ENCODE results near the gene TMSB4X.
"Not testable (repeated sequence)": the region's sequence is repeated elsewhere in the genome, so short reads cannot be mapped to it uniquely, and the experiment has no call there.

The TMSB4X gene

DNA sequence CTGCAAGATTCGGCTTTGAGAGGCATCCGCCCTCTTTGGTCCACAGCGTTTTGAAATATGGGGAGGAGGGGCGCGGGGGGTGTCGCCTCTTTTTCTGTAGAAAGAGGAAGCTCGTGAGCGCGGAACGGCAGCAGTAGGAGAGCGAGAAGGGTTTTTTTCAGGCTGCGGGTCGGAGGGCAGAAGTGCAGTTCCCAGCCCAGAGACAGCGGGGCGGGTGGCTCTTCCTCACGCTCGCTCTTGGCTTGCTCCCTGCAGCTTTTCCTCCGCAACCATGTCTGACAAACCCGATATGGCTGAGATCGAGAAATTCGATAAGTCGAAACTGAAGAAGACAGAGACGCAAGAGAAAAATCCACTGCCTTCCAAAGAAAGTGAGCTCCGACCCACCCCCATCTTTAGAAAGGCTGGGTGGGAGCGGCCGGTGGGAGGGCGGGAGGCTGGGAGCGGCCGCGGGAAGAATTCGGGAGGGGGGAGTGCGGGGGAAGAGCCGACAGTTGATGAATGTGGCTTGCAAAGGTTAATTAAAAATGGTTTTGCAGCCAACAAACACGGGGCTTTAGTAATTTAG is 1.2 kb downstream of the TMSB4X start:
- no peak for DNase-seq (ENCODE audit: low read depth in 3 of 3, low spot score in 1 of 3)

DNA sequence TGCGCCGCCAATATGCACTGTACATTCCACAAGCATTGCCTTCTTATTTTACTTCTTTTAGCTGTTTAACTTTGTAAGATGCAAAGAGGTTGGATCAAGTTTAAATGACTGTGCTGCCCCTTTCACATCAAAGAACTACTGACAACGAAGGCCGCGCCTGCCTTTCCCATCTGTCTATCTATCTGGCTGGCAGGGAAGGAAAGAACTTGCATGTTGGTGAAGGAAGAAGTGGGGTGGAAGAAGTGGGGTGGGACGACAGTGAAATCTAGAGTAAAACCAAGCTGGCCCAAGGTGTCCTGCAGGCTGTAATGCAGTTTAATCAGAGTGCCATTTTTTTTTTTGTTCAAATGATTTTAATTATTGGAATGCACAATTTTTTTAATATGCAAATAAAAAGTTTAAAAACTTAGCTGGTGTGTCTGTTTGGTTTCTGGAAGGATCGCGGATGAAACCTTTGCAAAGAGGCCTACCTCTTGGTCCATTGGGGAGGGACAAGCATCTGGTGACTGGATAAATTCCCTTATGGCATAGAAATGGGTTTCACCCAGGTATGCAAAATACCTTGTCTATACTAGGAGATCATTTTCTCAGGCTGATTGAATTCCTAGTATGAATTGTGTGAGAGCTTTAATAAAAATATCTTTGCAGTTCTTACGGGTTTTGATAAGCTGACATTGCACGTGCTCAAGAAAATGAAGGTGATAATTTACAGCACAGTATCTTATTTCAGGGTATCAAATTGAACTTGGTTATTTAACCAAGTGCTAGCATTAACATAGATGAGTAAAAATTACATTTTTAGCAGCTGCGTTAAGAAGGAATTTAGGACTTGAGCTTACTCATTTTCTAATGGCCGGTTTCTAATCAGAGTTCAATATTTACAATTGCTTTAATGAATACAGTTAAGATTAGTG is 2.2 kb downstream of the TMSB4X start:
- not testable (repeated sequence) for DNase-seq (ENCODE audit: low read depth in 3 of 3, low spot score in 1 of 3)

DNA sequence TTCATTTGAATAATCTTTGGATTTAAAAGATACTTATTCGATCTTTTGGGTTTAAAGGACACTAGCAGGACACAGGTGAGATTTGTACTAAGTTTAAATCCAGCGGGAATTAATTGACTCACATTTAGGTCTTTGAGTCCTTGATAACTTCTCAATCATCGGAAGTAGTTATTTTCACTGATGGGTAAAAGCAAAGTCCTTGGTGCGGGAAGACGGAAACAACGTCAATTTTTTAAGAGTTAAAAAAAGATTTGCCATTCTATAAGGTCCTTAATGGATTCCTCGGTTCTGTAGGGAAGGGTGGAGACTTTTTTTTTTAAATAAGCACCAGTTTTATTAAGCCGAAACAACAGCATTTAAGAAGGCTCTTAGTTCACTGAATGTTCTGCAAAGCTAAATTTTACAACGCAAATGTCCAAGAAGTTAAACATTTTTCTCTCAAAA is 2.9 kb downstream of the TMSB4X start:
- DNase-seq (ENCODE audit: low read depth in 3 of 3, low spot score in 1 of 3): no peak

DNA sequence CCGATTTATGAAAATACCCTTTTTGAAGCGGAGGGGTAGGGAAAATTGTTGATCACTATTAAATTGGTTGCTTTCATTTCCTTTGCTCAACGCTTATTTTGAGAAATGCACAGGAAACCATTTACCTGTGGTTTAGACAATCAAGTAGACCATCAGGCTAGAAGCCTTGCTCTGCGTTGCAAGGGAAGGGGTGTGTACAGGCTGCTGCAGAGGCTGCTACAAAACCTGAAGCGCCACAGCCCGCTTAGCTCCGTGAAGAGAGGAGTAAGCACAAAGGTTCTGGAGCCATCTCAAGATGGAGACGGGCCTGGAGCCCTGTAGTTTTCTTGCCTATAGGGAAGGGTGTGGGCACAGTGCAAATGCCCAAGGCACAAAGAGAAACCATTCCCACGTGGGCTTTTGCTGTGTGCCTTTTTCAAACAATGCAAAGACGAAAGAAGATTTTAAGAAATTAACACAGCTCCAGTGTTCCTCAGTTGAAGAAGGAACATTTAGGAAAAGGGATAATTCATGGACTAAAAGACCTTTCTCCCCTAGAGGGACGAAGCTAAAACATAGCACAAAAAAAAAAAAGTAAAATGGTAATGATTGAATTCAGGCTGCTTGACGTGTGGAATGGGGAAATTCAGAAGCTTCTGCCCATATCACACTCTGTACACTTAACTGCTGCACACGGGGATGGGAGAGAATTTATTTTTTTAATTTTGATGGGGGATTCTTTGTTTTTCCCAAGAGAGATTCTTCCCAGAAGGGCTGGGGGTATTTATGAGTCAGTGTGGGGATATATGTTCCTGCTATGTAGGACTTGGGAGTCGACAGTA is 3.5 kb downstream of the TMSB4X start:
- DNase-seq (ENCODE audit: low read depth in 3 of 3, low spot score in 1 of 3): peak in 2 of 3 donors; percentile 63 to 64

DNA sequence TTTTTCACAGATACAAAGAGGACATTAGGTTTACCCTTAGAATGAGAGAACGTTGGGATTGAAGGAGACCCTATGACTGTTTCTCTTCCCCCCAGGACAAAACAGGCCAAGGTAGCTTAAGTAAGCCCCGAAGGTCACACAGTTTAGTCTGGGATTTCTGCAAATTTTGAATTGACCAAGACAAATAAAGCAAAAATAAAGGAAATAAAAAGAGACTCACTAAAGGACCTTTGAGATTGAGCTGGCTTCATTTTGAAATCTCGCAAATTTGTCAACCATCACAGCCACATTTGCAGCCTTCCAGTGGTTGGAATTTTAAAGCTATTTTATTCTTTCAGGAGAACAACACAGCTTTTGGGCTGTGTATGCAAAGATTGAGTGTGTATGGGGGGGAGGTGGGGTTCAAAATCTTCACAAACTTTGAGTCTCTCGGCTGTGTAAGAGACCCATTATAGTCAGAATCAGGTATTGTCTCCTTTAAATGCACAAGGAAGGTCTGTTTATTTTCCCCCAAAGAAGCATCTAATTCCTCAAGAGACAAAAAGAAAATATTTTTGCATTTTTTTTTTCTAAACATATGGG is 4.2 kb downstream of the TMSB4X start:
- DNase-seq (ENCODE audit: low read depth in 3 of 3, low spot score in 1 of 3): no peak

- DNase-seq (ENCODE audit: low read depth in 3 of 3, low spot score in 1 of 3): no peak
Measured at GRCh38 chrX:12979616-12980015, 4.7 kb downstream of the TMSB4X start.

GRCh38 chrX:12980039-12980438 is 5.1 kb downstream of the TMSB4X start:
- DNase-seq (ENCODE audit: low read depth in 3 of 3, low spot score in 1 of 3): not testable (repeated sequence)

DNA sequence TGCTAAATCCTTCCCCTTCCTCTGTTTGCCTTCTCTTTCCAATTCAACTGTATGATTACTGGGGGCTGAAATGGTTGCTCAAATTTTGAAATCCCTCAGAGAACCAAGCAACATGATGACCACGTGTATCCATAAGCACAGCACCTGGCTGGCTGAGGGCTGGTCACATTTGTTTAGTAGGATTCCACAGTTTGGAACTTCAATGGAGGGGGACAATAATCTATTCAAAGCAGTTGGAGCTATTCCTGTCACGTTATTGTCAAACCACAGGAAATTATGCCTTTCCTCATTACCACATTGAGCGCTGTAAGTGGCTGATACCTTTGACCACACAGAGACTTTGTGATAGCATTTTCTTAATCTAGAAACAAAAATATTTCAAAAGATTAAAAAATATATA is 7.0 kb downstream of the TMSB4X start:
- DNase-seq (ENCODE audit: low read depth in 3 of 3, low spot score in 1 of 3): no peak

- no peak for DNase-seq (ENCODE audit: low read depth in 3 of 3, low spot score in 1 of 3)
Measured at GRCh38 chrX:12984603-12985319, 9.9 kb downstream of the TMSB4X start.

DNA sequence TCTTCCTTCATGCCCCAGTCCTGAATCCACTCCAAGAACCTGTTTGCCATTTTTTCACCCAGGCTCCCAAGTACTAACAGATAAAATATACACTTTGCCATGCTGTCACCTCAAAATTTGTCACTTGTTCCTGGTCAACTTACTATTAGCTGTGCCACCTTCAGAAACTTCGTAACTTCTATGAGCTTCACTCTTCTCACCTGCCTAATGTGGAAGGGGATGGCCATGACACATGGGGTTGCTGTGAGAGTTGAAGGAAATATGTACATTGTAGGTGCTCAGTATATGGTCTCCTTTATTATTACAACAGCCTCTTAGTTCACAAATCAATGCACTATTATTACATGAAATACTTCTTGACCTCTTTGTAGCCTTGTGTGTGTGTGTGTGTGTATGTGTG is 10.4 kb downstream of the TMSB4X start:
- DNase-seq (ENCODE audit: low read depth in 3 of 3, low spot score in 1 of 3): no peak

GRCh38 chrX:12986164-12986779 is 11.4 kb downstream of the TMSB4X start:
- no peak for DNase-seq (ENCODE audit: low read depth in 3 of 3, low spot score in 1 of 3)

GRCh38 chrX:12986886-12987285 is 12.0 kb downstream of the TMSB4X start:
- DNase-seq (ENCODE audit: low read depth in 3 of 3, low spot score in 1 of 3): no peak

DNA sequence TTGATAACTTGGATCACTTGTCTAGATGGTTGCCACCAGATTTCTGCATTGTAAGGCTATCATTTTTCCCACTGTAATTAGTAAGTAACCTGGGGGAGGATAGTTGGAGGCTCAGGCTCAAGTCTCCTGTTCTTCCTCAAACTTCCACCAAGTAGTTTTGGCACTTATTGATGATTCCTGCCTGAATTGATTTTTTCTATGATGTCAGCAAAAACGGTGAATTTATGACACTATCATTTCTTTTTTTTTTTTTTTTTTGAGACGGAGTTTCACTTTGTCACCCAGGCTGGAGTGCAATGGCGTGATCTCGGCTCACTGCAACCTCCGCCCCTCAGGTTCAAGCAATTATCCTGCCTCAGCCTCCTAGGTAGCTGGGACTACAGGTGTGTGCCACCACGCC is 12.4 kb downstream of the TMSB4X start:
- no peak for DNase-seq (ENCODE audit: low read depth in 3 of 3, low spot score in 1 of 3)

- DNase-seq (ENCODE audit: low read depth in 3 of 3, low spot score in 1 of 3): no peak
Measured at GRCh38 chrX:12987900-12988594, 13.1 kb downstream of the TMSB4X start.

- DNase-seq (ENCODE audit: low read depth in 3 of 3, low spot score in 1 of 3): no peak
Measured at GRCh38 chrX:12988797-12989196, 13.9 kb downstream of the TMSB4X start.

DNA sequence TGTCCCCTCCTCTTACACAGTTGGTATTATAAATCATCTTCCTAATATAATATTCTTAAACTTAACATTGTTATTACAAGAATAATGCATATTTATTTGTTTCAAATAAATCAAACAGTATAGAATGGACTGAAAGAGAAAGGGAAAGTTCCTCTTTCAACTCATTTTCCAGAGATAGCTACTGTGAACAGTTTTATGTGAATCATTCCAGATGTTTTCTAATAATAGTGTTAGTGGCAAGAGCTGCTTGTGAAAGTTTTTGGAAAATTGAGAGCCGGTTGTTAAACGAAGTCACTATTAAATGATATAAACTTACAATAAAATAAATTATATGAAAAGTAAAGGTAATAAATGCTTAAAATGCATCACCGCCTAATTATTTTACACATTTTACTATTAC is 14.6 kb downstream of the TMSB4X start:
- DNase-seq (ENCODE audit: low read depth in 3 of 3, low spot score in 1 of 3): no peak

- DNase-seq (ENCODE audit: low read depth in 3 of 3, low spot score in 1 of 3): no peak
Measured at GRCh38 chrX:12991575-12991974, 16.7 kb downstream of the TMSB4X start.

DNA sequence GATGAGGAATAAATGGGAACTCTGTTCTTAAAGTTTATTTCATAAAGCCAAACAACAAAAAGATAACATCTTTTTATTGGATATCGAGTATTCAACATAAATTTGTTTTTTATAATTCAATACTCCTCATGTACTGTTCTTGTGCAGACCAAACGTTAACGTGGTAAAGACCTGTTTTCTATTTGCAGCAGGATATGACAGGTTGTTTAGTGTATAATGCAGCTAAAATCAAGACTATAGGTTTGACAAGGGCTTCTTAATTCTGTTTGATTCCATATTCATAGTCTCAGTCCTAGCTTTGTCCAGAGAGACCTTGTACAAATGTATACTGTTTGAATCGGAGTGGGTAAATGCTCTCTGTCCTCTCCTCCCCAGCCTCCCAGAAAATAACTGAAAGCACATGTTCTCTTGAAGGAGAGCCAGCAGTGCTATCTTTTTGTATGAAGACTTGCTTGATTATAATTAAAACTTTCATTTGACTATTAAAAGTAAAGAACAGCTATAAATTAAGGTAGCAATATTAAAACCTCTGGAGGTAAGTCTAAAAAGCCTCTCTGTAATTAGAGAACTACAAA is 17.7 kb downstream of the TMSB4X start:
- no peak for DNase-seq (ENCODE audit: low read depth in 3 of 3, low spot score in 1 of 3)

- no peak for DNase-seq (ENCODE audit: low read depth in 3 of 3, low spot score in 1 of 3)
Measured at GRCh38 chrX:12993826-12994225, 18.9 kb downstream of the TMSB4X start.
